ENCODE measurements around the gene PFKL. TPM values are rescaled to one million over a fixed set of nuclear protein-coding genes. Genes with fewer than 3 reads are reported as not detected.
A peak's percentile ranks its signal among the peaks of the same experiment; 100 is the strongest.

The PFKL gene
- polyA plus RNA-seq, 2 of the 4 experiments (the other 2 are of a cell fraction), result 23.2 to 38.7 TPM

- CTCF ChIA-PET, result no interaction called here
- POLR2A ChIA-PET, result no interaction called here
- H3K4me2 ChIP-seq, result no peak overlapping the region
- H3K4me3 ChIP-seq, result no peak overlapping the region
- FAIRE-seq (no peak), ATAC-seq (peak in 1 of 2 experiments; percentile 43; a peak in 3 of 6 replicates), DNase-seq (ENCODE audit: low read depth in 1 of 2, low spot score in 1 of 2) (peak in 1 of 2 experiments; percentile 31)
- H3K27ac ChIP-seq, result no peak overlapping the region
- WGBS (ENCODE audit: missing lambda C conversion rate), result 10% methylated on average over 2 of the region's 25 CpGs
- TF ChIP-seq CHD4 (IDR thresholded peaks at IDR 0.05; ENCODE audit: borderline replicate concordance) (no peak), RFX5 (IDR thresholded peaks at IDR 0.05) (no peak), ESRRA (IDR thresholded peaks at IDR 0.05; ENCODE audit: borderline replicate concordance, low read length) (no peak), MYC (IDR thresholded peaks at IDR 0.05; ENCODE audit: borderline replicate concordance, low read length) (no peak), RAD21 (conservative IDR thresholded peaks at IDR 0.05 in 1 of 2, IDR thresholded peaks at IDR 0.05 in 1 of 2) (no peak), FOXS1 (CRISPR knock-in tag; IDR thresholded peaks at IDR 0.05) (no peak)
- H3K9me3 ChIP-seq, result no peaks in the 10 kb centered on the region
- H3K4me1 ChIP-seq, result peaks cover 18% of the 10 kb centered on the region
Measured at GRCh38 chr21:44291936-44292811, 7.7 kb upstream of the PFKL start.

- Histone ChIP-seq H3K4me2 (no peak overlapping the region), H3K4me1 (peaks cover 18% of the 10 kb centered on the region), H3K27ac (no peak overlapping the region), H3K9me3 (no peaks in the 10 kb centered on the region), H3K4me3 (no peak overlapping the region)
- no CpG with 5 or more reads among the region's 15 CpGs for WGBS (ENCODE audit: missing lambda C conversion rate)
- DNase-seq (ENCODE audit: low read depth in 1 of 2, low spot score in 1 of 2), result no peak
- FAIRE-seq, result no peak
- no peak for TF ChIP-seq FOSL2 (IDR thresholded peaks at IDR 0.05)
- TF ChIP-seq FOSL2 (CRISPR knock-in tag; IDR thresholded peaks at IDR 0.05), result no peak
- TF ChIP-seq EHF (CRISPR knock-in tag; IDR thresholded peaks at IDR 0.05), result no peak
- TF ChIP-seq, protein P1, sequence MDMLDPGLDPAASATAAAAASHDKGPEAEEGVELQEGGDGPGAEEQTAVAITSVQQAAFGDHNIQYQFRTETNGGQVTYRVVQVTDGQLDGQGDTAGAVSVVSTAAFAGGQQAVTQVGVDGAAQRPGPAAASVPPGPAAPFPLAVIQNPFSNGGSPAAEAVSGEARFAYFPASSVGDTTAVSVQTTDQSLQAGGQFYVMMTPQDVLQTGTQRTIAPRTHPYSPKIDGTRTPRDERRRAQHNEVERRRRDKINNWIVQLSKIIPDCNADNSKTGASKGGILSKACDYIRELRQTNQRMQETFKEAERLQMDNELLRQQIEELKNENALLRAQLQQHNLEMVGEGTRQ (IDR thresholded peaks at IDR 0.05), result no peak
- TF ChIP-seq MYC (IDR thresholded peaks at IDR 0.05; ENCODE audit: borderline replicate concordance, low read length), result no peak
- no peak for TF ChIP-seq KDM5A (IDR thresholded peaks at IDR 0.05)
- no peak for TF ChIP-seq RARB (CRISPR knock-in tag; IDR thresholded peaks at IDR 0.05)
- no peak for TF ChIP-seq RNF2 (IDR thresholded peaks at IDR 0.05; ENCODE audit: borderline replicate concordance, low read depth)
- TF ChIP-seq HEYL (CRISPR knock-in tag; IDR thresholded peaks at IDR 0.05), result no peak
- TF ChIP-seq FOSB (CRISPR knock-in tag; IDR thresholded peaks at IDR 0.05), result no peak
- TF ChIP-seq NPAS2 (CRISPR knock-in tag; IDR thresholded peaks at IDR 0.05; ENCODE audit: borderline replicate concordance), result no peak
- TF ChIP-seq, protein P2, sequence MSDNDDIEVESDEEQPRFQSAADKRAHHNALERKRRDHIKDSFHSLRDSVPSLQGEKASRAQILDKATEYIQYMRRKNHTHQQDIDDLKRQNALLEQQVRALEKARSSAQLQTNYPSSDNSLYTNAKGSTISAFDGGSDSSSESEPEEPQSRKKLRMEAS (IDR thresholded peaks at IDR 0.05), result no peak
- TF ChIP-seq HDAC2 (IDR thresholded peaks at IDR 0.05), result no peak
- no peak for TF ChIP-seq JUNB (IDR thresholded peaks at IDR 0.05)
- no peak for TF ChIP-seq ZC3H11A (IDR thresholded peaks at IDR 0.05)
- no peak for ATAC-seq
- ChIA-PET CTCF (no interaction called here), POLR2A (no interaction called here)
Measured at GRCh38 chr21:44292812-44293195, 7.0 kb upstream of the PFKL start.

DNA sequence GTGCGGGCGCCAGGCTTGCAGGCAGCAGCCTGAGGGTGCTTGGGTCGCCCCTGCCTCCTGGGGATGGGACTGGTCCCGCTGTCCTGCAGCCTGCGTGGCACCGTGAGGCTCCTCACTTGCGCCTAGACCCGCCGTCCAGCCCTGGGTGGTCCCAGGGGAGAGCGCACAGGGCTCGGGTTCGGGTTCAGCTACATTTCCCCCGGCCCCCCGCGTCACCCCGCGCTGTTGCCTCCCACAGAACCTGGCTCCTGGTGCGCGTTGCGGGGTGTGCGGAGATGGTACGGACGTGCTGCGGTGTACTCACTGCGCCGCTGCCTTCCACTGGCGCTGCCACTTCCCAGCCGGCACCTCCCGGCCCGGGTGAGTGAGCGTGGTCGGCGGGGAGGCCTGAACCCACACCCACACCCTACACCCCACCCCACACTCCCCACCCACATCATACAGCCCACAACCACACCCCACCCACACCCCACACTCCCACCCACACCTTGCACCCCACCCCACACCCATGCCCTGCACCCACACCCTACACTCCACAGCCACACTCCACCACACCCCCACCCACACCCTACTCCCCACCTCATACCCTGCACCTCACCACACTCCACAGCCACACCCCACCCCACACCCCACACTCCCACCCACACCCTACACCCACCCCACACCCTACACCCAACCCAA is 6.2 kb upstream of the PFKL start:
- ChIA-PET CTCF (interaction anchor here (1.9 kb wide), 1 partner anchor 11 kb away, joined by 10 read pairs; no protein-coding TSS in a partner anchor), POLR2A (no interaction called here)
- FAIRE-seq (no peak), DNase-seq (ENCODE audit: low read depth in 1 of 2, low spot score in 1 of 2) (no peak), ATAC-seq (no peak)
- H3K4me2 ChIP-seq, result no peak overlapping the region
- TF ChIP-seq FOSB (CRISPR knock-in tag; IDR thresholded peaks at IDR 0.05) (no peak), ZFP36 (IDR thresholded peaks at IDR 0.05; ENCODE audit: borderline replicate concordance, partially characterized antibody) (no peak), TFCP2L1 (CRISPR knock-in tag; IDR thresholded peaks at IDR 0.05) (no peak), CEBPB (IDR thresholded peaks at IDR 0.05) (no peak), KDM5A (IDR thresholded peaks at IDR 0.05) (no peak), POLR2A (IDR thresholded peaks at IDR 0.05; ENCODE audit: low read length) (no peak), HOXA7 (CRISPR knock-in tag; IDR thresholded peaks at IDR 0.05) (no peak), EHMT2 (IDR thresholded peaks at IDR 0.05; ENCODE audit: low read depth) (no peak), EHF (CRISPR knock-in tag; IDR thresholded peaks at IDR 0.05) (no peak), TP53 (CRISPR knock-in tag; IDR thresholded peaks at IDR 0.05) (no peak), CBX8 (IDR thresholded peaks at IDR 0.05) (no peak), RNF2 (IDR thresholded peaks at IDR 0.05; ENCODE audit: borderline replicate concordance, low read depth) (no peak), ZNF302 (CRISPR knock-in tag; IDR thresholded peaks at IDR 0.05) (no peak)
- TF ChIP-seq, protein P1 (IDR thresholded peaks at IDR 0.05), result no peak
- peaks cover 18% of the 10 kb centered on the region for H3K4me1 ChIP-seq
- WGBS (ENCODE audit: missing lambda C conversion rate), result 79% methylated on average over 9 of the region's 33 CpGs
- no peaks in the 10 kb centered on the region for H3K9me3 ChIP-seq
- no peak overlapping the region for H3K4me3 ChIP-seq
- H3K27ac ChIP-seq, result peak overlapping the region in 1 of 2 experiments; percentile 80; a peak in 3 of 6 replicates
